ENCODE data around the gene SYTL3. TPM values are rescaled to one million over a fixed set of nuclear protein-coding genes. Genes with fewer than 3 reads are reported as not detected.
A peak's percentile ranks its signal among the peaks of the same experiment; 100 is the strongest.

The SYTL3 gene
- total RNA-seq, 2 experiments from 2014 or later: 151 to 163 TPM

DNA sequence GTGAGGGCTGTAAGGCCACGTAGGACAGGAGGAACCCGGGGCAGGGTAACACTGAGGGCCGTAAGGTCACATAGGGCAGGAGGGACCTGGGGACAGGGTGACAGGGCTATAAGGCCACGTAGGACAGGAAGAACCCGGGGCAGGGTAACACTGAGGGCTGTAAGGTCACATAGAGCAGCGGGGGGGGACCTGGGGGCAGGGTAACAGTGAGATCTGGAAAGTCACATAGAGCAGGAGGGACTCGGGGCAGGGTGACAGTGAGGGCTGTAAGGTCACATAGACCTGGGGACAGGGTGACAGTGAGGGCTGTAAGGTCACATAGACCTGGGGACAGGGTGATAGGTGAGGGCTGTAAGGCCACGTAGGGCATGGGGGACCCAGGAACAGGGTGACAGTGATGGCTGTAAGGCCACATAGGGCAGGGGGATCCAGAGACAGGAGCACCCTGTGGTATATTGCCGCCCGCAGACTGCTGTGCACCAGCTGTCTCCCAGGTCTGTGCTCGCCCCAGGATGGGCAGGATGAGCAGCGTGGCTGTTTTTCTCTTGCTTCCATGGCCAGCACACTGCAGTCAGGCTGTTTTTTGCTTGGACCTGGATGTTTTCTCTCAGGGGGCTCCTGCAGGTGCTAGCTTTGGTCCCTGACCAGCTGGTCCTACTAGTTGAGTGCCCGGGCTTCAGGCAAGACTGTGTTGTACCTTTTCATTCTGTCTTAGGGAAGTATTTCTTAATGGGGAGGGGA is 55.7 kb downstream of the SYTL3 start:
- H3K27me3 Mint-ChIP-seq: no peaks in the 10 kb centered on the region
- DNase-seq (no peak), ATAC-seq (no peak)
- no peaks in the 10 kb centered on the region for H3K9me3 Mint-ChIP-seq
- ChIA-PET CTCF (interaction anchor here (1.1 to 2.1 kb wide), 4 partner anchors 10 to 267 kb away, joined by 3 to 5 read pairs (median 4); no protein-coding TSS in a partner anchor), POLR2A (no interaction called here)
- no peak overlapping the region for H3K4me3 Mint-ChIP-seq
- TF ChIP-seq, protein P1, sequence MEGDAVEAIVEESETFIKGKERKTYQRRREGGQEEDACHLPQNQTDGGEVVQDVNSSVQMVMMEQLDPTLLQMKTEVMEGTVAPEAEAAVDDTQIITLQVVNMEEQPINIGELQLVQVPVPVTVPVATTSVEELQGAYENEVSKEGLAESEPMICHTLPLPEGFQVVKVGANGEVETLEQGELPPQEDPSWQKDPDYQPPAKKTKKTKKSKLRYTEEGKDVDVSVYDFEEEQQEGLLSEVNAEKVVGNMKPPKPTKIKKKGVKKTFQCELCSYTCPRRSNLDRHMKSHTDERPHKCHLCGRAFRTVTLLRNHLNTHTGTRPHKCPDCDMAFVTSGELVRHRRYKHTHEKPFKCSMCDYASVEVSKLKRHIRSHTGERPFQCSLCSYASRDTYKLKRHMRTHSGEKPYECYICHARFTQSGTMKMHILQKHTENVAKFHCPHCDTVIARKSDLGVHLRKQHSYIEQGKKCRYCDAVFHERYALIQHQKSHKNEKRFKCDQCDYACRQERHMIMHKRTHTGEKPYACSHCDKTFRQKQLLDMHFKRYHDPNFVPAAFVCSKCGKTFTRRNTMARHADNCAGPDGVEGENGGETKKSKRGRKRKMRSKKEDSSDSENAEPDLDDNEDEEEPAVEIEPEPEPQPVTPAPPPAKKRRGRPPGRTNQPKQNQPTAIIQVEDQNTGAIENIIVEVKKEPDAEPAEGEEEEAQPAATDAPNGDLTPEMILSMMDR (IDR thresholded peaks at IDR 0.05): no peak
- H3K27ac Mint-ChIP-seq: peak overlapping the region; percentile 20
- intact Hi-C loops (cut with micrococcal nuclease): no loop called here
- H3K4me1 Mint-ChIP-seq (ENCODE audit: low read depth): peaks cover 21% of the 10 kb centered on the region
- H3K36me3 Mint-ChIP-seq (ENCODE audit: low read depth): peaks cover 36% of the 10 kb centered on the region

DNA sequence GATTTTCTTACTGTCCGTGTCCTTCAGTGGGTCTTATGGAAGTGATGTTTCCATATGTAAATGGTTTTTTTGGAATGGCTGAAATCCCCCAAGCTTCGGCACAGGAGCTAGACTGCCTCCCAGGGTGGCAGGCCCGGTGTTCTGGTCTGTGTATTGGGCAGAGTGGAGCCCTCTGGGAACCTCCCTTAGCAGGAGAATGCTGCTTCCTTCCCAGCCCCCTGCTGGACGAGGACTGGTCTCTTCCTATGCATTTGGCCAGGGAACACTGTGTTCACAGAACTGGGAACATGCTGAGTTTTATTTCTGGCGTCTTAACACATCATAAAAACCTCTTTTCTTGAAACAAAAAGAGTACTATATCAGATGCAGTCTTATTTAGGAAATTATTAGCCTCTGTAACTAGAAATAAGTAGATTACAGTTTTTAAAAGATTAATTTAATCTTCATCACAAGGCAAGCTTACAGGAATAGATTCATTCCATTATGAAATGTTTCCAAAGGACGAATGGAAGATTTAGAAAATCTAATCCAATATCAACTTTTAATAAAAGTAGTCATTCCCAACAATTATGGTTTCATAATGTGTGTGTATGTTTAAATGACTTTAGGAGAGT is 56.6 kb downstream of the SYTL3 start:
- ChIA-PET CTCF (interaction anchor here (1.1 to 2.1 kb wide), 4 partner anchors 9 to 266 kb away, joined by 3 to 5 read pairs (median 4); no protein-coding TSS in a partner anchor), POLR2A (no interaction called here)
- Mint-ChIP-seq H3K9me3 (no peaks in the 10 kb centered on the region), H3K27ac (no peak overlapping the region), H3K27me3 (no peaks in the 10 kb centered on the region), H3K4me1 (ENCODE audit: low read depth) (peaks cover 14% of the 10 kb centered on the region), H3K36me3 (ENCODE audit: low read depth) (peaks cover 40% of the 10 kb centered on the region), H3K4me3 (no peak overlapping the region)
- no peak for DNase-seq
- intact Hi-C loops (cut with micrococcal nuclease): no loop called here
- no peak for ATAC-seq
- TF ChIP-seq, protein P1 (IDR thresholded peaks at IDR 0.05): no peak

GRCh38 chr6:158707120-158707820 is 57.4 kb downstream of the SYTL3 start:
- no peak overlapping the region for H3K27ac Mint-ChIP-seq
- no peaks in the 10 kb centered on the region for H3K9me3 Mint-ChIP-seq
- peaks cover 46% of the 10 kb centered on the region for H3K36me3 Mint-ChIP-seq (ENCODE audit: low read depth)
- no peaks in the 10 kb centered on the region for H3K27me3 Mint-ChIP-seq
- no peak for ATAC-seq
- POLR2A ChIA-PET: interaction anchor here (1.7 kb wide), 1 partner anchor 11 kb away, joined by 12 read pairs; no protein-coding TSS in a partner anchor
- TF ChIP-seq, protein P1 (IDR thresholded peaks at IDR 0.05): no peak
- intact Hi-C loops (cut with micrococcal nuclease): no loop called here
- no peak for DNase-seq
- H3K4me3 Mint-ChIP-seq: no peak overlapping the region
- CTCF ChIA-PET: interaction anchor here (0.8 to 2.1 kb wide), 5 partner anchors 11 to 428 kb away, joined by 3 to 5 read pairs (median 4); no protein-coding TSS in a partner anchor
- peaks cover 12% of the 10 kb centered on the region for H3K4me1 Mint-ChIP-seq (ENCODE audit: low read depth)

- CTCF ChIA-PET: interaction anchor here (0.8 to 2.1 kb wide), 4 partner anchors 11 to 428 kb away, joined by 3 to 5 read pairs (median 4); no protein-coding TSS in a partner anchor
- no peak overlapping the region for H3K4me3 Mint-ChIP-seq
- intact Hi-C loops (cut with micrococcal nuclease): no loop called here
- POLR2A ChIA-PET: interaction anchor here (1.7 kb wide), 1 partner anchor 10 kb away, joined by 12 read pairs; no protein-coding TSS in a partner anchor
- peaks cover 12% of the 10 kb centered on the region for H3K4me1 Mint-ChIP-seq (ENCODE audit: low read depth)
- no peaks in the 10 kb centered on the region for H3K9me3 Mint-ChIP-seq
- H3K27ac Mint-ChIP-seq: no peak overlapping the region
- no peaks in the 10 kb centered on the region for H3K27me3 Mint-ChIP-seq
- no peak for DNase-seq
- TF ChIP-seq, protein P1 (IDR thresholded peaks at IDR 0.05): no peak
- no peak for ATAC-seq
- H3K36me3 Mint-ChIP-seq (ENCODE audit: low read depth): peaks cover 45% of the 10 kb centered on the region
Observed at GRCh38 chr6:158707821-158708195, 58.0 kb downstream of the SYTL3 start.
